ENCODE data around the gene THOP1.

- TF ChIP-seq CTCF (IDR thresholded peaks at IDR 0.05) (no peak), POLR2A (IDR thresholded peaks at IDR 0.05) (no peak)
These were observed 20.4 kb upstream of the THOP1 start for GRCh38 chr19:2764945-2765344.

Measured in uterus (tissue), 2 donors.